ENCODE data around the gene CHRM2. TPM values are rescaled to one million over a fixed set of nuclear protein-coding genes. Genes with fewer than 3 reads are reported as not detected.

The CHRM2 gene
- total and polyA plus RNA-seq, 2 donors = under 0.01 to 0.33 TPM

- 4% methylated on average over 65 of the region's 65 CpGs for WGBS
- H3K27ac ChIP-seq (ENCODE audit: low read depth in 1 of 2, low read length in 1 of 2) = no peak overlapping the region
- DNase-seq (ENCODE audit: low read depth in 6 of 9, low spot score in 9 of 9) = no peak
- H3K27me3 ChIP-seq (ENCODE audit: control insufficient read depth in 2 of 2, insufficient read depth in 1 of 2, low read length in 1 of 2) = peaks cover 30 to 45% of the 10 kb centered on the region in 2 donors
- H3K4me1 ChIP-seq (ENCODE audit: control insufficient read depth in 2 of 2, insufficient read depth in 2 of 2, low read length in 2 of 2) = no peaks in the 10 kb centered on the region
- H3K9me3 ChIP-seq (ENCODE audit: control insufficient read depth in 2 of 2, insufficient read depth in 1 of 2, low read length in 1 of 2) = no peaks in the 10 kb centered on the region
- no peaks in the 10 kb centered on the region for H3K36me3 ChIP-seq (ENCODE audit: control insufficient read depth in 2 of 2, insufficient read depth in 2 of 2, low read length in 1 of 2)
- no peak overlapping the region for H3K4me3 ChIP-seq (ENCODE audit: low read length in 2 of 2)
Observed at GRCh38 chr7:136869001-136869961, 829 bp downstream of the CHRM2 start.

- DNase-seq (ENCODE audit: low read depth in 6 of 9, low spot score in 9 of 9) = no peak
- Histone ChIP-seq H3K36me3 (ENCODE audit: control insufficient read depth in 2 of 2, insufficient read depth in 2 of 2, low read length in 1 of 2) (no peaks in the 10 kb centered on the region), H3K9me3 (ENCODE audit: control insufficient read depth in 2 of 2, insufficient read depth in 1 of 2, low read length in 1 of 2) (no peaks in the 10 kb centered on the region), H3K4me1 (ENCODE audit: control insufficient read depth in 2 of 2, insufficient read depth in 2 of 2, low read length in 2 of 2) (no peaks in the 10 kb centered on the region), H3K27me3 (ENCODE audit: control insufficient read depth in 2 of 2, insufficient read depth in 1 of 2, low read length in 1 of 2) (peaks cover 30 to 45% of the 10 kb centered on the region in 2 donors), H3K4me3 (ENCODE audit: low read length in 2 of 2) (no peak overlapping the region), H3K27ac (ENCODE audit: low read depth in 1 of 2, low read length in 1 of 2) (no peak overlapping the region)
- 5% methylated on average over 54 of the region's 54 CpGs for WGBS
Observed at GRCh38 chr7:136869991-136870865, 1.8 kb downstream of the CHRM2 start.

GRCh38 chr7:136870866-136871487 lies 2.5 kb downstream of the CHRM2 start:
- WGBS = 3% methylated on average over 41 of the region's 41 CpGs
- no peaks in the 10 kb centered on the region for H3K9me3 ChIP-seq (ENCODE audit: control insufficient read depth in 2 of 2, insufficient read depth in 1 of 2, low read length in 1 of 2)
- H3K4me3 ChIP-seq (ENCODE audit: low read length in 2 of 2) = no peak overlapping the region
- no peak overlapping the region for H3K27ac ChIP-seq (ENCODE audit: low read depth in 1 of 2, low read length in 1 of 2)
- no peak for DNase-seq (ENCODE audit: low read depth in 6 of 9, low spot score in 9 of 9)
- H3K4me1 ChIP-seq (ENCODE audit: control insufficient read depth in 2 of 2, insufficient read depth in 2 of 2, low read length in 2 of 2) = no peaks in the 10 kb centered on the region
- H3K36me3 ChIP-seq (ENCODE audit: control insufficient read depth in 2 of 2, insufficient read depth in 2 of 2, low read length in 1 of 2) = no peaks in the 10 kb centered on the region
- peaks cover 30 to 45% of the 10 kb centered on the region in 2 donors for H3K27me3 ChIP-seq (ENCODE audit: control insufficient read depth in 2 of 2, insufficient read depth in 1 of 2, low read length in 1 of 2)

- H3K27ac ChIP-seq (ENCODE audit: low read depth in 1 of 2, low read length in 1 of 2) = no peak overlapping the region
- H3K27me3 ChIP-seq (ENCODE audit: control insufficient read depth in 2 of 2, insufficient read depth in 1 of 2, low read length in 1 of 2) = peaks cover 21 to 30% of the 10 kb centered on the region in 2 donors
- H3K36me3 ChIP-seq (ENCODE audit: control insufficient read depth in 2 of 2, insufficient read depth in 2 of 2, low read length in 1 of 2) = no peaks in the 10 kb centered on the region
- 42% methylated on average over 2 of the region's 2 CpGs for WGBS
- DNase-seq (ENCODE audit: low read depth in 6 of 9, low spot score in 9 of 9) = no peak
- no peak overlapping the region for H3K4me3 ChIP-seq (ENCODE audit: low read length in 2 of 2)
- no peaks in the 10 kb centered on the region for H3K4me1 ChIP-seq (ENCODE audit: control insufficient read depth in 2 of 2, insufficient read depth in 2 of 2, low read length in 2 of 2)
- no peaks in the 10 kb centered on the region for H3K9me3 ChIP-seq (ENCODE audit: control insufficient read depth in 2 of 2, insufficient read depth in 1 of 2, low read length in 1 of 2)
Observed at GRCh38 chr7:136874393-136875032, 6.1 kb downstream of the CHRM2 start.

GRCh38 chr7:136877509-136877908 lies 9.1 kb downstream of the CHRM2 start:
- Histone ChIP-seq H3K4me3 (ENCODE audit: low read length in 2 of 2) (no peak overlapping the region), H3K4me1 (ENCODE audit: control insufficient read depth in 2 of 2, insufficient read depth in 2 of 2, low read length in 2 of 2) (no peaks in the 10 kb centered on the region), H3K27ac (ENCODE audit: low read depth in 1 of 2, low read length in 1 of 2) (no peak overlapping the region), H3K9me3 (ENCODE audit: control insufficient read depth in 2 of 2, insufficient read depth in 1 of 2, low read length in 1 of 2) (no peaks in the 10 kb centered on the region), H3K27me3 (ENCODE audit: control insufficient read depth in 2 of 2, insufficient read depth in 1 of 2, low read length in 1 of 2) (peaks cover 0 to under 1% of the 10 kb centered on the region in 2 donors), H3K36me3 (ENCODE audit: control insufficient read depth in 2 of 2, insufficient read depth in 2 of 2, low read length in 1 of 2) (no peaks in the 10 kb centered on the region)
- WGBS = 95% methylated on average over 1 of the region's 1 CpG
- no peak for DNase-seq (ENCODE audit: low read depth in 6 of 9, low spot score in 9 of 9)

GRCh38 chr7:136877990-136878389 lies 9.5 kb downstream of the CHRM2 start:
- no peaks in the 10 kb centered on the region for H3K36me3 ChIP-seq (ENCODE audit: control insufficient read depth in 2 of 2, insufficient read depth in 2 of 2, low read length in 1 of 2)
- H3K27me3 ChIP-seq (ENCODE audit: control insufficient read depth in 2 of 2, insufficient read depth in 1 of 2, low read length in 1 of 2) = no peaks in the 10 kb centered on the region
- WGBS = 88% methylated on average over 2 of the region's 2 CpGs
- DNase-seq (ENCODE audit: low read depth in 6 of 9, low spot score in 9 of 9) = no peak
- no peak overlapping the region for H3K27ac ChIP-seq (ENCODE audit: low read depth in 1 of 2, low read length in 1 of 2)
- H3K9me3 ChIP-seq (ENCODE audit: control insufficient read depth in 2 of 2, insufficient read depth in 1 of 2, low read length in 1 of 2) = no peaks in the 10 kb centered on the region
- no peaks in the 10 kb centered on the region for H3K4me1 ChIP-seq (ENCODE audit: control insufficient read depth in 2 of 2, insufficient read depth in 2 of 2, low read length in 2 of 2)
- no peak overlapping the region for H3K4me3 ChIP-seq (ENCODE audit: low read length in 2 of 2)

GRCh38 chr7:136878878-136879277 lies 10.4 kb downstream of the CHRM2 start:
- H3K4me3 ChIP-seq (ENCODE audit: low read length in 2 of 2) = no peak overlapping the region
- H3K36me3 ChIP-seq (ENCODE audit: control insufficient read depth in 2 of 2, insufficient read depth in 2 of 2, low read length in 1 of 2) = no peaks in the 10 kb centered on the region
- H3K27me3 ChIP-seq (ENCODE audit: control insufficient read depth in 2 of 2, insufficient read depth in 1 of 2, low read length in 1 of 2) = no peaks in the 10 kb centered on the region
- WGBS = 74% methylated on average over 1 of the region's 1 CpG
- H3K4me1 ChIP-seq (ENCODE audit: control insufficient read depth in 2 of 2, insufficient read depth in 2 of 2, low read length in 2 of 2) = no peaks in the 10 kb centered on the region
- no peak overlapping the region for H3K27ac ChIP-seq (ENCODE audit: low read depth in 1 of 2, low read length in 1 of 2)
- DNase-seq (ENCODE audit: low read depth in 6 of 9, low spot score in 9 of 9) = no peak
- H3K9me3 ChIP-seq (ENCODE audit: control insufficient read depth in 2 of 2, insufficient read depth in 1 of 2, low read length in 1 of 2) = no peaks in the 10 kb centered on the region

- H3K36me3 ChIP-seq (ENCODE audit: control insufficient read depth in 2 of 2, insufficient read depth in 2 of 2, low read length in 1 of 2) = no peaks in the 10 kb centered on the region
- WGBS = 79% methylated on average over 3 of the region's 3 CpGs
- H3K27me3 ChIP-seq (ENCODE audit: control insufficient read depth in 2 of 2, insufficient read depth in 1 of 2, low read length in 1 of 2) = no peaks in the 10 kb centered on the region
- H3K27ac ChIP-seq (ENCODE audit: low read depth in 1 of 2, low read length in 1 of 2) = no peak overlapping the region
- no peak overlapping the region for H3K4me3 ChIP-seq (ENCODE audit: low read length in 2 of 2)
- H3K9me3 ChIP-seq (ENCODE audit: control insufficient read depth in 2 of 2, insufficient read depth in 1 of 2, low read length in 1 of 2) = no peaks in the 10 kb centered on the region
- H3K4me1 ChIP-seq (ENCODE audit: control insufficient read depth in 2 of 2, insufficient read depth in 2 of 2, low read length in 2 of 2) = no peaks in the 10 kb centered on the region
- no peak for DNase-seq (ENCODE audit: low read depth in 6 of 9, low spot score in 9 of 9)
Observed at GRCh38 chr7:136883046-136883445, 14.6 kb downstream of the CHRM2 start.

All from thymus (tissue), 11 donors.